Measurements from ENCODE around the gene GRK3.
A peak's percentile ranks its signal among the peaks of the same experiment; 100 is the strongest.

GRK3 gene

GRCh38 chr22:25741692-25742626, 177.5 kb downstream of the GRK3 start, which contains the start of gene MYO18B:
Gene MYO18B, plus strand, starts transcription at chr22:25742188. Its CDS starts 18,905 bp downstream, at chr22:25761093.
- H3K4me1 Mint-ChIP-seq (ENCODE audit: low read depth), result peaks cover 33% of the 10 kb centered on the region
- no peak within 1 kb of the TSS for H3K4me3 Mint-ChIP-seq
- no peaks in the 10 kb centered on the region for H3K36me3 Mint-ChIP-seq (ENCODE audit: low read depth)
- no peak within 1 kb of the TSS for H3K27ac Mint-ChIP-seq
- H3K27me3 Mint-ChIP-seq, result peaks cover 3% of the 10 kb centered on the region
- H3K9me3 Mint-ChIP-seq, result no peaks in the 10 kb centered on the region

GRCh38 chr22:25742918-25743708, 178.6 kb downstream of the GRK3 start:
- Mint-ChIP-seq H3K36me3 (ENCODE audit: low read depth) (no peaks in the 10 kb centered on the region), H3K9me3 (no peaks in the 10 kb centered on the region), H3K27ac (peak overlapping the region; percentile 61), H3K27me3 (peaks cover 3% of the 10 kb centered on the region), H3K4me1 (ENCODE audit: low read depth) (peaks cover 21% of the 10 kb centered on the region), H3K4me3 (no peak overlapping the region)

- Mint-ChIP-seq H3K27ac (no peak overlapping the region), H3K4me1 (ENCODE audit: low read depth) (peaks cover 29% of the 10 kb centered on the region), H3K36me3 (ENCODE audit: low read depth) (no peaks in the 10 kb centered on the region), H3K9me3 (no peaks in the 10 kb centered on the region), H3K27me3 (peaks cover 3% of the 10 kb centered on the region), H3K4me3 (no peak overlapping the region)
Observed at GRCh38 chr22:25744694-25745093, 180.2 kb downstream of the GRK3 start.

GRCh38 chr22:25745341-25746011, 181.0 kb downstream of the GRK3 start:
- Mint-ChIP-seq H3K4me3 (no peak overlapping the region), H3K36me3 (ENCODE audit: low read depth) (no peaks in the 10 kb centered on the region), H3K9me3 (no peaks in the 10 kb centered on the region), H3K27me3 (no peaks in the 10 kb centered on the region), H3K27ac (peak overlapping the region; percentile 79), H3K4me1 (ENCODE audit: low read depth) (peaks cover 37% of the 10 kb centered on the region)

GRCh38 chr22:25746012-25746373, 181.5 kb downstream of the GRK3 start:
- Mint-ChIP-seq H3K36me3 (ENCODE audit: low read depth) (no peaks in the 10 kb centered on the region), H3K27me3 (no peaks in the 10 kb centered on the region), H3K4me3 (no peak overlapping the region), H3K9me3 (no peaks in the 10 kb centered on the region), H3K4me1 (ENCODE audit: low read depth) (peaks cover 39% of the 10 kb centered on the region), H3K27ac (peak overlapping the region; percentile 79)

GRCh38 chr22:25747245-25747944, 182.9 kb downstream of the GRK3 start:
- Mint-ChIP-seq H3K27ac (no peak overlapping the region), H3K27me3 (no peaks in the 10 kb centered on the region), H3K9me3 (no peaks in the 10 kb centered on the region), H3K4me3 (no peak overlapping the region), H3K4me1 (ENCODE audit: low read depth) (peaks cover 39% of the 10 kb centered on the region), H3K36me3 (ENCODE audit: low read depth) (no peaks in the 10 kb centered on the region)

- H3K36me3 Mint-ChIP-seq (ENCODE audit: low read depth), result no peaks in the 10 kb centered on the region
- H3K27me3 Mint-ChIP-seq, result no peaks in the 10 kb centered on the region
- no peak overlapping the region for H3K27ac Mint-ChIP-seq
- no peaks in the 10 kb centered on the region for H3K9me3 Mint-ChIP-seq
- peaks cover 39% of the 10 kb centered on the region for H3K4me1 Mint-ChIP-seq (ENCODE audit: low read depth)
- H3K4me3 Mint-ChIP-seq, result no peak overlapping the region
Observed at GRCh38 chr22:25748140-25748539, 183.7 kb downstream of the GRK3 start.

- Mint-ChIP-seq H3K9me3 (no peaks in the 10 kb centered on the region), H3K36me3 (ENCODE audit: low read depth) (no peaks in the 10 kb centered on the region), H3K27me3 (no peaks in the 10 kb centered on the region), H3K4me3 (no peak overlapping the region), H3K4me1 (ENCODE audit: low read depth) (peaks cover 39% of the 10 kb centered on the region), H3K27ac (no peak overlapping the region)
Observed at GRCh38 chr22:25748704-25749103, 184.2 kb downstream of the GRK3 start.

- peaks cover 35% of the 10 kb centered on the region for H3K4me1 Mint-ChIP-seq (ENCODE audit: low read depth)
- H3K27ac Mint-ChIP-seq, result peak overlapping the region; percentile 80
- no peaks in the 10 kb centered on the region for H3K27me3 Mint-ChIP-seq
- no peaks in the 10 kb centered on the region for H3K36me3 Mint-ChIP-seq (ENCODE audit: low read depth)
- H3K4me3 Mint-ChIP-seq, result peak overlapping the region; percentile 1
- H3K9me3 Mint-ChIP-seq, result no peaks in the 10 kb centered on the region
Observed at GRCh38 chr22:25749420-25750169, 185.1 kb downstream of the GRK3 start.

GRCh38 chr22:25750569-25751173, 186.2 kb downstream of the GRK3 start:
- Mint-ChIP-seq H3K9me3 (no peaks in the 10 kb centered on the region), H3K27ac (peak overlapping the region; percentile 49), H3K4me1 (ENCODE audit: low read depth) (peaks cover 28% of the 10 kb centered on the region), H3K27me3 (no peaks in the 10 kb centered on the region), H3K36me3 (ENCODE audit: low read depth) (no peaks in the 10 kb centered on the region), H3K4me3 (no peak overlapping the region)

- Mint-ChIP-seq H3K4me1 (ENCODE audit: low read depth) (peaks cover 23% of the 10 kb centered on the region), H3K4me3 (no peak overlapping the region), H3K9me3 (no peaks in the 10 kb centered on the region), H3K36me3 (ENCODE audit: low read depth) (no peaks in the 10 kb centered on the region), H3K27me3 (no peaks in the 10 kb centered on the region), H3K27ac (peak overlapping the region; percentile 5)
Observed at GRCh38 chr22:25751174-25751581, 186.7 kb downstream of the GRK3 start.

GRCh38 chr22:25752615-25753214, 188.2 kb downstream of the GRK3 start:
- no peaks in the 10 kb centered on the region for H3K9me3 Mint-ChIP-seq
- no peaks in the 10 kb centered on the region for H3K27me3 Mint-ChIP-seq
- peaks cover 20% of the 10 kb centered on the region for H3K4me1 Mint-ChIP-seq (ENCODE audit: low read depth)
- H3K4me3 Mint-ChIP-seq, result no peak overlapping the region
- H3K36me3 Mint-ChIP-seq (ENCODE audit: low read depth), result no peaks in the 10 kb centered on the region
- H3K27ac Mint-ChIP-seq, result no peak overlapping the region

- no peak overlapping the region for H3K4me3 Mint-ChIP-seq
- peak overlapping the region; percentile 50 for H3K27ac Mint-ChIP-seq
- no peaks in the 10 kb centered on the region for H3K36me3 Mint-ChIP-seq (ENCODE audit: low read depth)
- H3K4me1 Mint-ChIP-seq (ENCODE audit: low read depth), result peaks cover 20% of the 10 kb centered on the region
- H3K9me3 Mint-ChIP-seq, result no peaks in the 10 kb centered on the region
- H3K27me3 Mint-ChIP-seq, result no peaks in the 10 kb centered on the region
Observed at GRCh38 chr22:25753252-25753651, 188.8 kb downstream of the GRK3 start.
